OCI-LY1 (cell line): ENCODE results near the gene PXDN.

ENCODE experiments used
- EZH2 ChIP-seq: fragments of 200-600 bp; sonication (generic), shearing (Covaris generic); IDR thresholded peaks from 2 replicates; pipeline ENCODE4 v1.8.0; 2017; ENCODE audit warnings: borderline replicate concordance, mixed run types, mild to moderate bottlenecking, antibody characterized with exemption, low read length, moderate library complexity, mixed read lengths
- TF ChIP-seq, protein P1 (sequence below): fragments of 200-600 bp; sonication (generic), shearing (Covaris generic); IDR thresholded peaks from 2 replicates; pipeline ENCODE4 v1.5.1; 2017; ENCODE audit warnings: mild to moderate bottlenecking, antibody characterized with exemption, low read length, moderate library complexity, mixed read lengths

DNA sequence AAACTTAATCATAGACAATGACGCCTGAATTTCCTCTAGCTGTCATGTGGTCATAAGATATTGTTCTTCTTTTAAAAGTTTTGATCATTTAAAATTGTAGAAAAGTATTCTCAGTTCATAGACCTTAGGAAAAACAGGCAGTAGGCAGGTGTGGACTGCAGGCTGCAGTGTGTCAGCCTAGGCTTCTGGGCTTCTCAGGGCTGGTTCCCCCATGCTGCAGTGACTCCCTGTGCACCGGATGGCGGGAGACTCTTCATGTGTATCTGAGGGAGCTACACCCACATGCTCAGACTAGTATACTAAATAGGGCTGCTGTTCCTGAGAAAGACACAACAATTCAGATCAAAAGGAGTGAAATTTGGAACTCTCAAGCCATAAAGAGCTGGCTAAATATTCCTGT is 72.4 kb downstream of the PXDN start:
- TF ChIP-seq, protein P1, sequence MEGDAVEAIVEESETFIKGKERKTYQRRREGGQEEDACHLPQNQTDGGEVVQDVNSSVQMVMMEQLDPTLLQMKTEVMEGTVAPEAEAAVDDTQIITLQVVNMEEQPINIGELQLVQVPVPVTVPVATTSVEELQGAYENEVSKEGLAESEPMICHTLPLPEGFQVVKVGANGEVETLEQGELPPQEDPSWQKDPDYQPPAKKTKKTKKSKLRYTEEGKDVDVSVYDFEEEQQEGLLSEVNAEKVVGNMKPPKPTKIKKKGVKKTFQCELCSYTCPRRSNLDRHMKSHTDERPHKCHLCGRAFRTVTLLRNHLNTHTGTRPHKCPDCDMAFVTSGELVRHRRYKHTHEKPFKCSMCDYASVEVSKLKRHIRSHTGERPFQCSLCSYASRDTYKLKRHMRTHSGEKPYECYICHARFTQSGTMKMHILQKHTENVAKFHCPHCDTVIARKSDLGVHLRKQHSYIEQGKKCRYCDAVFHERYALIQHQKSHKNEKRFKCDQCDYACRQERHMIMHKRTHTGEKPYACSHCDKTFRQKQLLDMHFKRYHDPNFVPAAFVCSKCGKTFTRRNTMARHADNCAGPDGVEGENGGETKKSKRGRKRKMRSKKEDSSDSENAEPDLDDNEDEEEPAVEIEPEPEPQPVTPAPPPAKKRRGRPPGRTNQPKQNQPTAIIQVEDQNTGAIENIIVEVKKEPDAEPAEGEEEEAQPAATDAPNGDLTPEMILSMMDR: no peak
- TF ChIP-seq EZH2: no peak
